Measurements from ENCODE around the gene PSME4. TPM values are rescaled to one million over a fixed set of nuclear protein-coding genes. Genes with fewer than 3 reads are reported as not detected.

The PSME4 gene
- total and polyA plus RNA-seq, 4 donors = 15.4 to 52.8 (median 28.4) TPM

DNA sequence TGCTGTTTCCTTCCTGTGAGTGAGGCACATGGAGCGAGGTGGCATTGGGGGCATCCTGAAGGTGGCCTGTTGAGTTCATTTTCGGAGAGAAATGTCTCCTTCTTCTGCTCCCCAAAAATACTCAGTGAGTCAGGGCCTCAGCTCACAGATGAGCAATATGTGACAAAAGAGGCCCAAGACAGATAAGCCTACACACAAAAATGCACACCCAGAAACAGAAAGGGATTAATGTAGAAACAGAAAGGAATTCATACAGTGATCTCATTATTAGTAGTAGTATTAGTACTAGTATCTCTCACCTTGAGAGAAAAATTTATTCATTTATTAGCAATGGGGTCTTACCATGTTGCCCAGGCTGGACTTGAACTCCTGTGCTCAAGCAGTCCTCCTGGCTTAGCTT is 116.1 kb downstream of the PSME4 start:
- Histone ChIP-seq H3K27me3 (ENCODE audit: control insufficient read depth in 4 of 4, insufficient read depth in 4 of 4, low read length in 3 of 4) (no peaks in the 10 kb centered on the region), H3K9me3 (ENCODE audit: control insufficient read depth in 4 of 4, low read length in 3 of 4) (no peaks in the 10 kb centered on the region), H3K9ac (ENCODE audit: low read depth in 1 of 2, low read length in 2 of 2) (no peak overlapping the region), H3K36me3 (ENCODE audit: control insufficient read depth in 4 of 4, insufficient read depth in 3 of 4, low read depth in 1 of 4, low read length in 3 of 4) (peaks cover 5 to 18% (median 7%) of the 10 kb centered on the region in 4 donors), H3K27ac (ENCODE audit: low read depth in 1 of 2, low read length in 2 of 2) (no peak overlapping the region), H3K4me3 (ENCODE audit: low read depth in 1 of 3, low read length in 3 of 3) (no peak overlapping the region), H3K4me1 (ENCODE audit: control insufficient read depth in 4 of 4, insufficient read depth in 4 of 4, low read length in 3 of 4) (peaks cover 3 to 19% (median 11%) of the 10 kb centered on the region in 4 donors)
- TF ChIP-seq, protein P1, sequence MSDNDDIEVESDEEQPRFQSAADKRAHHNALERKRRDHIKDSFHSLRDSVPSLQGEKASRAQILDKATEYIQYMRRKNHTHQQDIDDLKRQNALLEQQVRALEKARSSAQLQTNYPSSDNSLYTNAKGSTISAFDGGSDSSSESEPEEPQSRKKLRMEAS (IDR thresholded peaks at IDR 0.05) = no peak
- TF ChIP-seq SP1 (IDR thresholded peaks at IDR 0.05) (no peak), FOXA1 (IDR thresholded peaks at IDR 0.05) (no peak), HNF4G (IDR thresholded peaks at IDR 0.05) (no peak), RAD21 (IDR thresholded peaks at IDR 0.05) (no peak), RXRA (IDR thresholded peaks at IDR 0.05) (no peak), HNF4A (conservative IDR thresholded peaks at IDR 0.05) (no peak), EGR1 (IDR thresholded peaks at IDR 0.05; ENCODE audit: low read depth in 2 of 2) (no peak), JUND (IDR thresholded peaks at IDR 0.05) (no peak), NR2F2 (IDR thresholded peaks at IDR 0.05) (no peak), TAF1 (conservative IDR thresholded peaks at IDR 0.05) (no peak), YY1 (IDR thresholded peaks at IDR 0.05) (no peak), FOXA2 (IDR thresholded peaks at IDR 0.05) (no peak), GABPA (IDR thresholded peaks at IDR 0.05 in 1 of 2, conservative IDR thresholded peaks at IDR 0.05 in 1 of 2) (no peak)
- TF ChIP-seq, protein P2, sequence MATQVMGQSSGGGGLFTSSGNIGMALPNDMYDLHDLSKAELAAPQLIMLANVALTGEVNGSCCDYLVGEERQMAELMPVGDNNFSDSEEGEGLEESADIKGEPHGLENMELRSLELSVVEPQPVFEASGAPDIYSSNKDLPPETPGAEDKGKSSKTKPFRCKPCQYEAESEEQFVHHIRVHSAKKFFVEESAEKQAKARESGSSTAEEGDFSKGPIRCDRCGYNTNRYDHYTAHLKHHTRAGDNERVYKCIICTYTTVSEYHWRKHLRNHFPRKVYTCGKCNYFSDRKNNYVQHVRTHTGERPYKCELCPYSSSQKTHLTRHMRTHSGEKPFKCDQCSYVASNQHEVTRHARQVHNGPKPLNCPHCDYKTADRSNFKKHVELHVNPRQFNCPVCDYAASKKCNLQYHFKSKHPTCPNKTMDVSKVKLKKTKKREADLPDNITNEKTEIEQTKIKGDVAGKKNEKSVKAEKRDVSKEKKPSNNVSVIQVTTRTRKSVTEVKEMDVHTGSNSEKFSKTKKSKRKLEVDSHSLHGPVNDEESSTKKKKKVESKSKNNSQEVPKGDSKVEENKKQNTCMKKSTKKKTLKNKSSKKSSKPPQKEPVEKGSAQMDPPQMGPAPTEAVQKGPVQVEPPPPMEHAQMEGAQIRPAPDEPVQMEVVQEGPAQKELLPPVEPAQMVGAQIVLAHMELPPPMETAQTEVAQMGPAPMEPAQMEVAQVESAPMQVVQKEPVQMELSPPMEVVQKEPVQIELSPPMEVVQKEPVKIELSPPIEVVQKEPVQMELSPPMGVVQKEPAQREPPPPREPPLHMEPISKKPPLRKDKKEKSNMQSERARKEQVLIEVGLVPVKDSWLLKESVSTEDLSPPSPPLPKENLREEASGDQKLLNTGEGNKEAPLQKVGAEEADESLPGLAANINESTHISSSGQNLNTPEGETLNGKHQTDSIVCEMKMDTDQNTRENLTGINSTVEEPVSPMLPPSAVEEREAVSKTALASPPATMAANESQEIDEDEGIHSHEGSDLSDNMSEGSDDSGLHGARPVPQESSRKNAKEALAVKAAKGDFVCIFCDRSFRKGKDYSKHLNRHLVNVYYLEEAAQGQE (IDR thresholded peaks at IDR 0.05) = no peak
- TF ChIP-seq, protein P3, sequence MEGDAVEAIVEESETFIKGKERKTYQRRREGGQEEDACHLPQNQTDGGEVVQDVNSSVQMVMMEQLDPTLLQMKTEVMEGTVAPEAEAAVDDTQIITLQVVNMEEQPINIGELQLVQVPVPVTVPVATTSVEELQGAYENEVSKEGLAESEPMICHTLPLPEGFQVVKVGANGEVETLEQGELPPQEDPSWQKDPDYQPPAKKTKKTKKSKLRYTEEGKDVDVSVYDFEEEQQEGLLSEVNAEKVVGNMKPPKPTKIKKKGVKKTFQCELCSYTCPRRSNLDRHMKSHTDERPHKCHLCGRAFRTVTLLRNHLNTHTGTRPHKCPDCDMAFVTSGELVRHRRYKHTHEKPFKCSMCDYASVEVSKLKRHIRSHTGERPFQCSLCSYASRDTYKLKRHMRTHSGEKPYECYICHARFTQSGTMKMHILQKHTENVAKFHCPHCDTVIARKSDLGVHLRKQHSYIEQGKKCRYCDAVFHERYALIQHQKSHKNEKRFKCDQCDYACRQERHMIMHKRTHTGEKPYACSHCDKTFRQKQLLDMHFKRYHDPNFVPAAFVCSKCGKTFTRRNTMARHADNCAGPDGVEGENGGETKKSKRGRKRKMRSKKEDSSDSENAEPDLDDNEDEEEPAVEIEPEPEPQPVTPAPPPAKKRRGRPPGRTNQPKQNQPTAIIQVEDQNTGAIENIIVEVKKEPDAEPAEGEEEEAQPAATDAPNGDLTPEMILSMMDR (IDR thresholded peaks at IDR 0.05; ENCODE audit: low read depth, low read length, missing input control) = no peak
- TF ChIP-seq, protein P4, sequence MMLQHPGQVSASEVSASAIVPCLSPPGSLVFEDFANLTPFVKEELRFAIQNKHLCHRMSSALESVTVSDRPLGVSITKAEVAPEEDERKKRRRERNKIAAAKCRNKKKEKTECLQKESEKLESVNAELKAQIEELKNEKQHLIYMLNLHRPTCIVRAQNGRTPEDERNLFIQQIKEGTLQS (IDR thresholded peaks at IDR 0.05) = no peak
- TF ChIP-seq, protein P5, sequence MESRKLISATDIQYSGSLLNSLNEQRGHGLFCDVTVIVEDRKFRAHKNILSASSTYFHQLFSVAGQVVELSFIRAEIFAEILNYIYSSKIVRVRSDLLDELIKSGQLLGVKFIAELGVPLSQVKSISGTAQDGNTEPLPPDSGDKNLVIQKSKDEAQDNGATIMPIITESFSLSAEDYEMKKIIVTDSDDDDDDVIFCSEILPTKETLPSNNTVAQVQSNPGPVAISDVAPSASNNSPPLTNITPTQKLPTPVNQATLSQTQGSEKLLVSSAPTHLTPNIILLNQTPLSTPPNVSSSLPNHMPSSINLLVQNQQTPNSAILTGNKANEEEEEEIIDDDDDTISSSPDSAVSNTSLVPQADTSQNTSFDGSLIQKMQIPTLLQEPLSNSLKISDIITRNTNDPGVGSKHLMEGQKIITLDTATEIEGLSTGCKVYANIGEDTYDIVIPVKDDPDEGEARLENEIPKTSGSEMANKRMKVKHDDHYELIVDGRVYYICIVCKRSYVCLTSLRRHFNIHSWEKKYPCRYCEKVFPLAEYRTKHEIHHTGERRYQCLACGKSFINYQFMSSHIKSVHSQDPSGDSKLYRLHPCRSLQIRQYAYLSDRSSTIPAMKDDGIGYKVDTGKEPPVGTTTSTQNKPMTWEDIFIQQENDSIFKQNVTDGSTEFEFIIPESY (IDR thresholded peaks at IDR 0.05) = no peak
- 91% methylated on average over 2 of the region's 2 CpGs for WGBS
- no peak for DNase-seq (ENCODE audit: low spot score)

Data from liver (tissue), 9 donors.